DOHH2 (cell line): ENCODE measurements around the gene CLCA1.
A peak's percentile ranks its signal among the peaks of the same experiment; 100 is the strongest.

Experiments used
- H3F3A ChIP-seq: fragments of 200-600 bp; sonication (generic), shearing (Covaris generic); 2 replicates; pipeline ENCODE4 v1.6.0; 2016; ENCODE audit warnings: antibody characterized with exemption, mild to moderate bottlenecking; ENCODE audit not compliant: control insufficient read depth, insufficient read depth
- H3K27ac ChIP-seq: fragments of 200-600 bp; sonication (generic); 2 replicates; pipeline ENCODE4 v1.5.1; 2014; ENCODE audit warnings: low read depth, mild to moderate bottlenecking, low read length, moderate library complexity
- H3K27me3 ChIP-seq: fragments of 200-600 bp; sonication (generic); 2 replicates; pipeline ENCODE4 v1.6.1; 2014; ENCODE audit warnings: mild to moderate bottlenecking, low read length, mixed read lengths; ENCODE audit not compliant: control insufficient read depth
- H3K36me3 ChIP-seq: fragments of 200-600 bp; sonication (generic); 2 replicates; pipeline ENCODE4 v1.6.1; 2014; ENCODE audit warnings: mild to moderate bottlenecking, low read length, moderate library complexity, mixed read lengths; ENCODE audit not compliant: control insufficient read depth
- H3K4me1 ChIP-seq: fragments of 200-600 bp; sonication (generic); 2 replicates; pipeline ENCODE4 v1.6.1; 2014; ENCODE audit warnings: mild to moderate bottlenecking, low read length, mixed read lengths; ENCODE audit not compliant: control insufficient read depth
- H3K4me2 ChIP-seq: fragments of 200-600 bp; sonication (generic); 2 replicates; pipeline ENCODE4 v1.6.0; 2014; ENCODE audit warnings: mild to moderate bottlenecking, low read length, moderate library complexity
- H3K4me3 ChIP-seq: fragments of 200-600 bp; sonication (generic); 2 replicates; pipeline ENCODE4 v1.5.1; 2014; ENCODE audit warnings: mild to moderate bottlenecking, low read length, mixed read lengths
- H3K79me2 ChIP-seq: fragments of 200-600 bp; sonication (generic); 2 replicates; pipeline ENCODE4 v1.6.1; 2014; ENCODE audit warnings: mild to moderate bottlenecking, low read length, mixed read lengths; ENCODE audit not compliant: control insufficient read depth
- H3K9me2 ChIP-seq: fragments of 200-600 bp; sonication (generic); replicated peaks from 2 replicates; pipeline ENCODE4 v1.6.1; 2014; ENCODE audit warnings: mild to moderate bottlenecking, low read length, mixed read lengths; ENCODE audit not compliant: control insufficient read depth
- H3K9me3 ChIP-seq: fragments of 200-600 bp; sonication (generic); 2 replicates; pipeline ENCODE4 v1.6.1; 2014; ENCODE audit warnings: antibody characterized with exemption, low read length, mixed read lengths; ENCODE audit not compliant: control insufficient read depth, insufficient read depth
- H4K20me1 ChIP-seq: fragments of 200-600 bp; sonication (generic); 2 replicates; pipeline ENCODE4 v1.6.0; 2014; ENCODE audit warnings: low read depth, mild to moderate bottlenecking, antibody characterized with exemption, low read length, moderate library complexity; ENCODE audit not compliant: control insufficient read depth, insufficient read depth
- CTCF ChIP-seq: fragments of 200-600 bp; sonication (generic); IDR thresholded peaks from one replicate; pipeline ENCODE4 v1.5.1; 2014; ENCODE audit warnings: antibody characterized with exemption, mild to moderate bottlenecking, low read depth, low read length; ENCODE audit not compliant: poor library complexity, severe bottlenecking
- EZH2phosphoT487 ChIP-seq: fragments of 200-600 bp; sonication (generic); IDR thresholded peaks from 2 replicates; pipeline ENCODE4 v1.6.1; 2017; ENCODE audit warnings: borderline replicate concordance, mild to moderate bottlenecking, antibody characterized with exemption, low read length, moderate library complexity, mixed read lengths

The CLCA1 gene, protein sequence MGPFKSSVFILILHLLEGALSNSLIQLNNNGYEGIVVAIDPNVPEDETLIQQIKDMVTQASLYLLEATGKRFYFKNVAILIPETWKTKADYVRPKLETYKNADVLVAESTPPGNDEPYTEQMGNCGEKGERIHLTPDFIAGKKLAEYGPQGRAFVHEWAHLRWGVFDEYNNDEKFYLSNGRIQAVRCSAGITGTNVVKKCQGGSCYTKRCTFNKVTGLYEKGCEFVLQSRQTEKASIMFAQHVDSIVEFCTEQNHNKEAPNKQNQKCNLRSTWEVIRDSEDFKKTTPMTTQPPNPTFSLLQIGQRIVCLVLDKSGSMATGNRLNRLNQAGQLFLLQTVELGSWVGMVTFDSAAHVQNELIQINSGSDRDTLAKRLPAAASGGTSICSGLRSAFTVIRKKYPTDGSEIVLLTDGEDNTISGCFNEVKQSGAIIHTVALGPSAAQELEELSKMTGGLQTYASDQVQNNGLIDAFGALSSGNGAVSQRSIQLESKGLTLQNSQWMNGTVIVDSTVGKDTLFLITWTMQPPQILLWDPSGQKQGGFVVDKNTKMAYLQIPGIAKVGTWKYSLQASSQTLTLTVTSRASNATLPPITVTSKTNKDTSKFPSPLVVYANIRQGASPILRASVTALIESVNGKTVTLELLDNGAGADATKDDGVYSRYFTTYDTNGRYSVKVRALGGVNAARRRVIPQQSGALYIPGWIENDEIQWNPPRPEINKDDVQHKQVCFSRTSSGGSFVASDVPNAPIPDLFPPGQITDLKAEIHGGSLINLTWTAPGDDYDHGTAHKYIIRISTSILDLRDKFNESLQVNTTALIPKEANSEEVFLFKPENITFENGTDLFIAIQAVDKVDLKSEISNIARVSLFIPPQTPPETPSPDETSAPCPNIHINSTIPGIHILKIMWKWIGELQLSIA

GRCh38 chr1:86468501-86468977, at the start of gene CLCA1:
Gene CLCA1, plus strand, starts transcription at chr1:86468927. Its CDS starts 45 bp downstream, at chr1:86468972.
- Histone ChIP-seq H3K4me2 (no peak within 1 kb of the TSS), H3K4me3 (no peak within 1 kb of the TSS), H3K4me1 (no peaks in the 10 kb centered on the region), H3K36me3 (no peaks in the 10 kb centered on the region), H3K27me3 (peaks cover 19% of the 10 kb centered on the region), H3K9me3 (no peaks in the 10 kb centered on the region), H3K9me2 (no peaks in the 10 kb centered on the region), H3K79me2 (no peaks in the 10 kb centered on the region), H3K27ac (no peak within 1 kb of the TSS), H4K20me1 (no peaks in the 10 kb centered on the region), H3F3A (no peaks in the 10 kb centered on the region)
- no peak for TF ChIP-seq EZH2phosphoT487
- no peak for TF ChIP-seq CTCF

DNA sequence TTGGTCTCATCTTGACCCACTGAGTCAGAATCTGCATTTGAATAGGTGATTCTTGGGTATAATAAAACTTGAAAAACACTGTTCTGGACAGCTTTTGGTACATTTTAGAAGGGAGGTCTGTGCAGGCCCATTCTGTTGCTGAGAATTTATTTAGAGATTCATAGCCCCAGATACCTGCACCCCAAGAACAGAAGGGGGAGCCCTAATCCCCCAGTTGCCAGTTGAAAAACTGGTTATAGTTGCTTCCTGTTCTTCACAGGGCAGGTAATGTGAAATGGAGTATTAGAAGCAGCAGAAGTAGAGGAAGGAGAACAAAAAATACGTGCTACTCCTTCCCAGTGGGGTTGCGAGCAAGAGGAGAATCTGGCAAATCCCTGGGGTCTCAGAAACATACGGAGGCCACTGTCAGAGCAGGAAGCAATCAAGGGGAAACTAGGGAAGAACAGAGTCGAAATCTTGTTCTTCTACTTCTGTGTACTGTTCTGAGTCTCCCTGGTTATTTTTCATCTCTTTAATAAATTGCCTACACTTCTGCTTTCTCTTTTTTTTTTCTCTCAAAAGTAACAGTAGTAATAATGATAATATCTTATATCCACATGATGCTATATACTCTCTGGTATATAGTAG, 49.3 kb upstream of the CLCA1 start:
- H3K9me2 ChIP-seq = no peaks in the 10 kb centered on the region; the same call in 1 of the 2 replicates
- H4K20me1 ChIP-seq = no peaks in the 10 kb centered on the region
- peak overlapping the region; percentile 47 for H3K4me3 ChIP-seq
- TF ChIP-seq EZH2phosphoT487 (no peak), CTCF (peak; percentile 87)
- H3K4me2 ChIP-seq = peak overlapping the region; percentile 54
- peaks cover 3% of the 10 kb centered on the region; the same call in 1 of the 2 replicates for H3K4me1 ChIP-seq
- H3K27me3 ChIP-seq = peaks cover 7% of the 10 kb centered on the region; the same call in 1 of the 2 replicates
- no peaks in the 10 kb centered on the region for H3F3A ChIP-seq
- no peaks in the 10 kb centered on the region for H3K79me2 ChIP-seq
- no peaks in the 10 kb centered on the region for H3K36me3 ChIP-seq
- no peak overlapping the region for H3K27ac ChIP-seq
- no peaks in the 10 kb centered on the region for H3K9me3 ChIP-seq

- H3K4me2 ChIP-seq = no peak overlapping the region
- peaks cover 3% of the 10 kb centered on the region; the same call in 1 of the 2 replicates for H3K4me1 ChIP-seq
Measured at GRCh38 chr1:86421601-86422280, 47.0 kb upstream of the CLCA1 start.

More at GRCh38 chr1:86421601-86422280, 47.0 kb upstream of the CLCA1 start:
- Histone ChIP-seq H3K9me2 (no peaks in the 10 kb centered on the region; the same call in 1 of the 2 replicates), H3K79me2 (no peaks in the 10 kb centered on the region), H3K9me3 (no peaks in the 10 kb centered on the region), H3K27ac (no peak overlapping the region), H3K4me3 (no peak overlapping the region), H3K27me3 (peaks cover 11% of the 10 kb centered on the region), H3F3A (no peaks in the 10 kb centered on the region), H4K20me1 (no peaks in the 10 kb centered on the region), H3K36me3 (no peaks in the 10 kb centered on the region)
- TF ChIP-seq EZH2phosphoT487 (no peak), CTCF (no peak)
